Kidney (tissue), 14 donors: Measurements from ENCODE around the gene C11orf91. TPM values are rescaled to one million over a fixed set of nuclear protein-coding genes. Genes with fewer than 3 reads are reported as not detected.

Source experiments
- DNase-seq, 5 donors: peaks; one replicate each; pipeline ENCODE4 v3.0.0-alpha.2; 2013 to 2020
- FAIRE-seq: peaks from 2 replicates; lab custom pipeline; 2012; peaks lifted over from hg19 to GRCh38; lab: Jason Lieb, UNC
- H3K27ac ChIP-seq, 2 donors: one replicate each; pipeline ENCODE4 v1.7.0; 2013; ENCODE audit warnings: low read depth in 2 of 2, low read length in 2 of 2, inconsistent platforms in 1 of 2
- H3K27me3 ChIP-seq: one replicate; pipeline ENCODE4 v1.7.1; 2013; ENCODE audit warnings: low read length, inconsistent platforms; ENCODE audit not compliant: control insufficient read depth, insufficient read depth
- H3K36me3 ChIP-seq, 3 donors: one replicate each; pipeline versions ENCODE4 v1.7.0 to v1.7.1; 2013; ENCODE audit warnings: low read length in 3 of 3, control low read depth in 1 of 3, inconsistent platforms in 1 of 3; ENCODE audit not compliant: insufficient read depth in 3 of 3, control insufficient read depth in 2 of 3
- H3K4me1 ChIP-seq, 3 donors: one replicate each; pipeline versions ENCODE4 v1.7.0 to v1.7.1; 2013; ENCODE audit warnings: low read length in 3 of 3, inconsistent platforms in 1 of 3, low read depth in 1 of 3; ENCODE audit not compliant: control insufficient read depth in 2 of 3, insufficient read depth in 2 of 3
- H3K4me3 ChIP-seq, 3 donors: one replicate each; pipeline versions ENCODE4 v1.7.0 to v1.8.1; 2013; ENCODE audit warnings: low read length in 3 of 3, control low read depth in 1 of 3, inconsistent platforms in 1 of 3
- H3K9ac ChIP-seq, 3 donors: one replicate each; pipeline versions ENCODE4 v1.7.0 to v1.7.1; 2013; ENCODE audit warnings: low read length in 3 of 3, control low read depth in 1 of 3, inconsistent platforms in 1 of 3
- H3K9me3 ChIP-seq, 3 donors: one replicate each; pipeline versions ENCODE4 v1.7.0 to v1.7.1; 2013; ENCODE audit warnings: low read length in 3 of 3, control low read depth in 1 of 3, inconsistent platforms in 1 of 3; ENCODE audit not compliant: control insufficient read depth in 2 of 3, insufficient read depth in 1 of 3
- intact Hi-C: fragments of 100-400 bp; cut with DNase I; formaldehyde crosslinking; loops from one replicate; pipeline ENCODE4 v1.11.1; 2022
- polyA plus RNA-seq: library from polyadenylated mRNA; stranded (reverse); fragments of 350-450 nt; fragmentation: Illumina TruSeq; extraction: RNeasy Lipid Tissue Mini Kit (QIAGEN cat#74804); gene quantifications from one replicate; pipeline ENCODE4 v1.2.3, GENCODE V29; 2014; ENCODE audit warnings: low read depth, low replicate concordance; ENCODE audit not compliant: insufficient read depth
- total RNA-seq: library from RNA; stranded (reverse); fragmentation: NEBNext Ultra II Directional; extraction: Animal tissue kit (Norgen Biotek cat#: 25700); gene quantifications from one replicate; pipeline ENCODE4 v1.2.1, GENCODE V29; 2021
- TF ChIP-seq, protein P1 (sequence below): IDR thresholded peaks from 3 replicates; pipeline ENCODE4 v1.5.1; 2012; ENCODE audit warnings: mild to moderate bottlenecking, moderate library complexity, borderline replicate concordance; ENCODE audit not compliant: insufficient read depth; ENCODE audit errors: extremely low read depth
- donor health status: control.
- donor health status: control.
- donor health status: control.
- donor health status: control.
- donor health status: control.
- donor health status: DM: yes; HTN: yes; CAD: no.
- donor health status: Normal renal cell carcinoma (clear cell type).

The C11orf91 gene
- total and polyA plus RNA-seq, 2 donors from 2014 or later, result not detected

DNA sequence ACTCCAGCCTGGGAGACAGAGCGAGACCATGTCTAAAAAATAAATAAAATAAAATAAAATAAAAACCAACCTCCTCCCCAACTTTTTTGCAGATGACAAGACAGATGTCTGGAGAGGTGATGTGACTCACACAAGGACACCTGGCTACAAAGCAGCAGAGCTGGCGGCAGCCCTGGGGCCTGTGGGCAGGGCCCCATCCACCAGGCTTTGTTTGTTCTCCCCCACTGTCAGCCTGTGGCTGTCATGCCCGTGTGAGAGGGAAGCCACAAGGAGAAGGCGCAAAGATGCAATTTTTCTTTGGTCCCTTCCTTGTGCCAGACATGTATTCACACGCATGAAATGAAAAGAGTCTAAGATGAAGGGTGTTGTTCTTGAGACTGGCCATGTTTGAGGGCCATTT lies 19.0 kb upstream of the C11orf91 start:
- intact Hi-C loops, result no loop called here
- no peaks in the 10 kb centered on the region for H3K27me3 ChIP-seq
- no peak overlapping the region for H3K4me3 ChIP-seq
- no peak overlapping the region for H3K27ac ChIP-seq
- DNase-seq (no peak), FAIRE-seq (no peak)
- H3K9me3 ChIP-seq, result no peaks in the 10 kb centered on the region
- TF ChIP-seq, protein P1, sequence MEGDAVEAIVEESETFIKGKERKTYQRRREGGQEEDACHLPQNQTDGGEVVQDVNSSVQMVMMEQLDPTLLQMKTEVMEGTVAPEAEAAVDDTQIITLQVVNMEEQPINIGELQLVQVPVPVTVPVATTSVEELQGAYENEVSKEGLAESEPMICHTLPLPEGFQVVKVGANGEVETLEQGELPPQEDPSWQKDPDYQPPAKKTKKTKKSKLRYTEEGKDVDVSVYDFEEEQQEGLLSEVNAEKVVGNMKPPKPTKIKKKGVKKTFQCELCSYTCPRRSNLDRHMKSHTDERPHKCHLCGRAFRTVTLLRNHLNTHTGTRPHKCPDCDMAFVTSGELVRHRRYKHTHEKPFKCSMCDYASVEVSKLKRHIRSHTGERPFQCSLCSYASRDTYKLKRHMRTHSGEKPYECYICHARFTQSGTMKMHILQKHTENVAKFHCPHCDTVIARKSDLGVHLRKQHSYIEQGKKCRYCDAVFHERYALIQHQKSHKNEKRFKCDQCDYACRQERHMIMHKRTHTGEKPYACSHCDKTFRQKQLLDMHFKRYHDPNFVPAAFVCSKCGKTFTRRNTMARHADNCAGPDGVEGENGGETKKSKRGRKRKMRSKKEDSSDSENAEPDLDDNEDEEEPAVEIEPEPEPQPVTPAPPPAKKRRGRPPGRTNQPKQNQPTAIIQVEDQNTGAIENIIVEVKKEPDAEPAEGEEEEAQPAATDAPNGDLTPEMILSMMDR, result no peak
- H3K4me1 ChIP-seq, result peaks cover 3 to 39% (median 35%) of the 10 kb centered on the region in 3 donors
- no peak overlapping the region for H3K9ac ChIP-seq
- peaks cover 0 to 49% (median 25%) of the 10 kb centered on the region in 3 donors for H3K36me3 ChIP-seq

DNA sequence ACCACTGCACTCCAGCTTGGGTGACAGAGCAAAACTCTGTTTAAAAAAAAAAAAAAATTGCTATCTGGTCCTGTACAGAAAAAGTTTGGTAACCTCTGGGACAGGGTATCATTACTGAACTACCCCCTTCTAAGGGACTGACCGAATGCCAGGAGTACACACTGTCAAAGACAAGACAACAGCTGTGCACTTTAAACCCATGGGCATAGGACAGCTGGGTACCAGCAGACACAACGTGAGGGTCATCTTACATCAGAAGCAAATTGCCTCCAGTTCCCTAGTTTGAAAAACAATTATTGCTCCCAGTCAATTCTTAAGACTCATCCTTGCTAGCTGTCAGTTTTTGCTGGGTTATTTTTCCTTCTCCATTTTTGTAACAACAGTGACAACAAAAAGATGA lies 17.8 kb upstream of the C11orf91 start:
- H3K9ac ChIP-seq, result no peak overlapping the region
- intact Hi-C loops, result no loop called here
- DNase-seq (no peak), FAIRE-seq (no peak)
- no peaks in the 10 kb centered on the region for H3K9me3 ChIP-seq
- peaks cover 0 to 49% (median 28%) of the 10 kb centered on the region in 3 donors for H3K36me3 ChIP-seq
- no peak overlapping the region for H3K27ac ChIP-seq
- TF ChIP-seq, protein P1, result no peak
- no peak overlapping the region for H3K4me3 ChIP-seq
- no peaks in the 10 kb centered on the region for H3K27me3 ChIP-seq
- peaks cover 0 to 35% (median 27%) of the 10 kb centered on the region in 3 donors for H3K4me1 ChIP-seq

DNA sequence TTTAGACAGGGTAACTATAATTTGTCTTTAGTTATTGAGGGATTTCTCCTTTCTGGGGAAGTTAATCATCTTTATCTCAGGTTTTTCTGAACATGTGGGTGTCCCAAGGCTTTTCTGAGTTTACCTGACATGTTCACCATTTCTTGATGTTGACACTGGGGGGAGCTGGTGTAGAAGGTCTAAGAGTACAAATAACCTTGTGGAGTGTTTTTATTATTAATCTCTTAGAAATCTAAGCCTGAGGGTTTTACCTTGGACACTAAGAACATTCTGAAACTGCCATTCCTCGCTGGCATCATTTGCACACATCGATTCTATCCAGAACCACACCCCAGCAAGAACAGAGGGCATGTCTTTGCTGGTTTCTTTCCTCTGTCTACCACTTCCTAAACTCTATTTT lies 15.6 kb upstream of the C11orf91 start:
- Histone ChIP-seq H3K27me3 (no peaks in the 10 kb centered on the region), H3K4me3 (no peak overlapping the region), H3K9ac (peak overlapping the region in 1 of 3 donors; percentile 17), H3K9me3 (no peaks in the 10 kb centered on the region), H3K27ac (peak overlapping the region; percentile 1 to 10), H3K4me1 (peaks cover 0 to 29% (median 7%) of the 10 kb centered on the region in 3 donors), H3K36me3 (peaks cover 4 to 37% (median 24%) of the 10 kb centered on the region in 3 donors)
- TF ChIP-seq, protein P1, result peak; percentile 32
- FAIRE-seq (no peak), DNase-seq (peak in 1 of 5 donors; percentile 44)
- intact Hi-C loops, result no loop called here
